Spleen (tissue), 7 donors: Measurements from ENCODE around the gene TRIM10.

Experiments
- POLR2A ChIP-seq, 3 donors: fragments of 450-650 bp; IDR thresholded peaks; one replicate each; pipeline ENCODE4 v1.5.1; 2017; ENCODE audit warnings: antibody characterized with exemption in 3 of 3, mild to moderate bottlenecking in 1 of 3
- POLR2AphosphoS5 ChIP-seq, 3 donors: sonication (generic); formaldehyde crosslinking; IDR thresholded peaks; one replicate each; pipeline ENCODE4 v1.5.1; 2017; ENCODE audit warnings: antibody characterized with exemption in 3 of 3
- TF ChIP-seq, protein P1 (sequence below), 11 experiments: fragments of 200-600 bp in 7 of 11; fragments of 450-650 bp in 4 of 11; sonication (generic) in 4 of 11; IDR thresholded peaks in 8 of 11; conservative IDR thresholded peaks in 3 of 11; 1 replicate in 7 of 11; 2 replicates in 4 of 11; pipeline versions ENCODE4 v1.4.0 to v1.8.0; 2016 to 2021; ENCODE audit warnings: antibody characterized with exemption in 11 of 11, inconsistent platforms in 4 of 11, mild to moderate bottlenecking in 1 of 11
- donor health status: DM: no; HTN: no; CAD: no; lungs with moderate emphysema.
- donor health status: DM: no; HTN: no; CAD: no.
- donor health status: DM: no; HTN: no; CAD: no.

DNA sequence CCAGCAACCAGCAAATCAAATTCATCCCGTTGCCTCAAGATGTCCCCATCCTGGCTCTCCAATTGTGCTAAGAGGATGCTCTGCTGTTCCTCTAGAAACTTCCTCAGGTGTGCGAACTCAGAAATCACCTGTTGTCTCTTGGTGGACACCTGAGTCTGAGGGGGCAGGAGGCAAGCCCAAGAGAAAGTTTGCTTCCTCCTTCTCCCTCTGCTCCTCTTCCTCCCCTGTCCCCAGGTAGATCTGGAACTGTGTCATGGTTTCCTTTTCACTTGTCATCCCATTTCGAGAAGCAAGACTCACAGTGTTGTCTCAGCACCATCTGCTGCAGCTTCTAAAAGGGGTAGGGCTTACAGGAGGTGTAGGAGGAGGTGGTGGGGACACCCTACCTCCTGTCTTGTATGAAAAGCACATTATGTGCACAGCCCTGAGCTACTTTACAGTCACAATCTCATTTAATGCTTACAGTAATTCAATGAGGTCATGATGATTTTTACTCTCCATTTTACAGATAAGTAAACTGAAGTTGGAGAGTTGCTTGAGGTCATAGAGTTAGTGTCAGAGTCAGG is 2.5 kb downstream of the TRIM10 start:
- TF ChIP-seq, protein P1, sequence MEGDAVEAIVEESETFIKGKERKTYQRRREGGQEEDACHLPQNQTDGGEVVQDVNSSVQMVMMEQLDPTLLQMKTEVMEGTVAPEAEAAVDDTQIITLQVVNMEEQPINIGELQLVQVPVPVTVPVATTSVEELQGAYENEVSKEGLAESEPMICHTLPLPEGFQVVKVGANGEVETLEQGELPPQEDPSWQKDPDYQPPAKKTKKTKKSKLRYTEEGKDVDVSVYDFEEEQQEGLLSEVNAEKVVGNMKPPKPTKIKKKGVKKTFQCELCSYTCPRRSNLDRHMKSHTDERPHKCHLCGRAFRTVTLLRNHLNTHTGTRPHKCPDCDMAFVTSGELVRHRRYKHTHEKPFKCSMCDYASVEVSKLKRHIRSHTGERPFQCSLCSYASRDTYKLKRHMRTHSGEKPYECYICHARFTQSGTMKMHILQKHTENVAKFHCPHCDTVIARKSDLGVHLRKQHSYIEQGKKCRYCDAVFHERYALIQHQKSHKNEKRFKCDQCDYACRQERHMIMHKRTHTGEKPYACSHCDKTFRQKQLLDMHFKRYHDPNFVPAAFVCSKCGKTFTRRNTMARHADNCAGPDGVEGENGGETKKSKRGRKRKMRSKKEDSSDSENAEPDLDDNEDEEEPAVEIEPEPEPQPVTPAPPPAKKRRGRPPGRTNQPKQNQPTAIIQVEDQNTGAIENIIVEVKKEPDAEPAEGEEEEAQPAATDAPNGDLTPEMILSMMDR (IDR thresholded peaks at IDR 0.05 in 8 of 11, conservative IDR thresholded peaks at IDR 0.05 in 3 of 11): no peak
- TF ChIP-seq POLR2AphosphoS5 (IDR thresholded peaks at IDR 0.05) (no peak), POLR2A (IDR thresholded peaks at IDR 0.05) (no peak)
